ENCODE data around the gene TCF23. TPM values are rescaled to one million over a fixed set of nuclear protein-coding genes. Genes with fewer than 3 reads are reported as not detected.
"Not testable (repeated sequence)": the region's sequence is repeated elsewhere in the genome, so short reads cannot be mapped to it uniquely, and the experiment has no call there.

Gene TCF23
- polyA plus RNA-seq, 1 donor: 0.10 TPM

DNA sequence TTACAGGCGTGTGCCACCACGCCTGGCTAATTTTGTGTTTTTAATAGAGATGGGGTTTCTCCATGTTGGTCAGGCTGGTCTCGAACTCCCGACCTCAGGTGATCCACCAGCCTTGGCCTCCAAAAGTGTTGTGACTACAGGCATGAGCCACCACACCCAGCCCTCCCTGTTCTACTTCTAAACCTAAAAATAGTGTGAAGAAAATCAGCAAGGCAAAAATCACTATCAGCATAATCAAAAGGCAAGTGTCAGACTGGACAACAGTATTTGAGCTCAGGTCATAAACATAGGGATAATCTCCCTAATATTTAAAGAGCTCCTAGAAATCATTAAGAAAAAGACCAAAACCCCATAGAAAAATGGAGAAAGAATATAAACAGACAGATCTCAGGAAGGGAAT lies 27.0 kb downstream of the TCF23 start:
- not testable (repeated sequence) for DNase-seq; H3K9me3 ChIP-seq (ENCODE audit: control insufficient read depth, low read depth, low read length); H3K36me3 ChIP-seq (ENCODE audit: control insufficient read depth, insufficient read depth, low read length); H3K27me3 ChIP-seq (ENCODE audit: control insufficient read depth, insufficient read depth, low read length); H3K27ac ChIP-seq (ENCODE audit: low read length); H3K4me3 ChIP-seq (ENCODE audit: low read length); H3K4me1 ChIP-seq (ENCODE audit: control insufficient read depth, insufficient read depth, low read length)
- no CpG with 5 or more reads among the region's 4 CpGs for WGBS (ENCODE audit: insufficient coverage, low lambda C conversion rate)

DNA sequence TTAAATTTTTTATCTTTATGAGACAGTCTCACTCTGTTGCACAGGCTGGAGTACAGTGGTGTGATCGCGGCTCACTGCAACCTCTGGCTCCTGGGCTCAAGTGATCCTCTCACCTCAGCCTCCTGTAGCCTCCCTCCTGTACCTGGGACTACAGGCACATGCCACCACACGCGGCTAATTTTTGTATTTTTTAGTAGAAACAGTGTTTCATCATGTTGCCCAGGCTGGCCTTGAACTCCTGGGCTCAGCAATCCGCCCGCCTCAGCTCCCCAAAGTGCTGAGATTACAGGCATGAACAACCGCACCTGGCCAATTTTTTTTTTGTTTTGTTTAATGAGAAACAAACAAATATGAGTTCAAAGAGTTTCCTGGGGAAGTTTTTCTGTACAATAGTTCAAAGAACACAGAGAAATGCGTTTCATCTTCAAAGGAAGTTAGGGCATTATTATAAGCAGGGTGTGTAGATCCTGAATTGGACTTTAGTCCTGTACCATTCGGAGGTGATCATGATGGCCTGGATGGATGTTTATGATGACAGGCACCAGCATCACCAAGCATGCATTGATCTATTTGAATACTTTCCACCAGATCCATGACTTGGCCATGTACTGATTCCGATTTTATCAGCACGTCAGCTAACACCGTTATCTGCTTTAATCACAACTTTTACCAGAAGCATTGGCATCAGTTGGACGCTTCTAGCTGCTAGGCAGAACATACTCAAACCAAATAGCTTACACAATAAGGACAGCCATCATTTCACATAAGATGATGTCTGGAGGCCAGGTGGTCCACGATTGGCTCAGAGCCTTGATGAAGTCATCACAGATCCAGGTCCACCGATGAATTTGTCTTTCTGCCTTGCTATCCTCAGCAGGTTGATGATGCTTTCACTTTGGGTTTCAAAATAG lies 28.9 kb downstream of the TCF23 start:
- WGBS (ENCODE audit: insufficient coverage, low lambda C conversion rate): no CpG with 5 or more reads among the region's 15 CpGs

DNA sequence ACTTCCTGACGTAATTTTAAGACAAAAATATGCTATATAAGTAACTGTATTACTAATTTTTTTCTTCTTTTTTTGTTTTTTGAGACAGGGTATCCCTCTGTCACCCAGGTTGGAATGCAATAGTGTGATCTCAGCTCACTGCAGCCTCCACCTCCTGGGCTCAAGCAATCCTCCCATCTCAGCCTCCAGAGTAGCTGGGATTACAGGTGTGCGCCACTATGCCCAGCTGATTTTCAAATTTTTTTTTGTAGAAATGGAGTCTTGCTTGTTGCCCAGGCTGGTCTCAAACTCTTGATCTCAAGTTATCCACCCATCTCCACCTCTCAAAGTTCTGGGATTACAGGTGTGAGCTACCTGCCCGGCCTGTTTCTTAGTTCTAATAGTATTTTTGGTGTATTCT lies 29.7 kb downstream of the TCF23 start:
- no peaks in the 10 kb centered on the region for H3K36me3 ChIP-seq (ENCODE audit: control insufficient read depth, insufficient read depth, low read length)
- H3K27me3 ChIP-seq (ENCODE audit: control insufficient read depth, insufficient read depth, low read length): peaks cover 5% of the 10 kb centered on the region
- no peaks in the 10 kb centered on the region for H3K9me3 ChIP-seq (ENCODE audit: control insufficient read depth, low read depth, low read length)
- 100% methylated on average over 1 of the region's 3 CpGs for WGBS (ENCODE audit: insufficient coverage, low lambda C conversion rate)
- H3K4me1 ChIP-seq (ENCODE audit: control insufficient read depth, insufficient read depth, low read length): no peaks in the 10 kb centered on the region
- no peak for DNase-seq
- H3K27ac ChIP-seq (ENCODE audit: low read length): no peak overlapping the region
- H3K4me3 ChIP-seq (ENCODE audit: low read length): no peak overlapping the region

More for the DNA sequence above, 28.9 kb downstream of the TCF23 start:
- H3K27me3 ChIP-seq (ENCODE audit: control insufficient read depth, insufficient read depth, low read length): peaks cover 5% of the 10 kb centered on the region
- no peaks in the 10 kb centered on the region for H3K36me3 ChIP-seq (ENCODE audit: control insufficient read depth, insufficient read depth, low read length)
- no peak overlapping the region for H3K27ac ChIP-seq (ENCODE audit: low read length)
- H3K9me3 ChIP-seq (ENCODE audit: control insufficient read depth, low read depth, low read length): no peaks in the 10 kb centered on the region
- peak in 1 of 2 donors; percentile 22 for DNase-seq
- H3K4me1 ChIP-seq (ENCODE audit: control insufficient read depth, insufficient read depth, low read length): no peaks in the 10 kb centered on the region
- H3K4me3 ChIP-seq (ENCODE audit: low read length): no peak overlapping the region

DNA sequence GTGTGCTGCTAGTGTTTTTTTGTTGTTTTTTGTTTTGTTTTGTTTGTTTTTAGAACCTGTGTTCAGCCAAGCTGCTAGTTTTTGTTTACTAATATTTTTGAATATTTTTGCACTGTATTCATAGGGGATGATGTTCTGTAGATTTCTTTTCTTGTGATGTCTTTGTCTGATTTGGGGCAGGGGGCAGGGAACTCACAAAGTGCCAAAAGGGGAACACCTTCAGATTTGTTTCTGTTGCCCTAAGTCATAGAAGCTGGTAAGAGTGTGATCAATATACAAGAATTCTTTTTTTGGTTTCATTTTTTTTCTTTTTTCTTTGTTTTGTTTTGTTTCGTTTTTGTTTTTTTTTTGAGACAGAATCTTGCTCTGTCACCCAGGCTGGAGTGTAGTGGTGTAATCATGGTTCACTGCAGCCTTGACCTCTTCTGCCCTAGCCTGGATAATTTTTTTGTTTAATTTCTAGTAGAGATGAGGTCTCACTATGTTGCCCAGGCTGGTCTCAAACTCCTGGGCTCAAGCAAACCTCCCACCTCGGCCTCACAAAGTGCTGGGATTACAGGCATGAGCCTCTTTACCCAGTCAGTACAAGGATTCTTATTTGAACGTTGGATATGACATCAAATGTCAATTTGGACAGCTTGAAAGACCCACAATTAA lies 30.7 kb downstream of the TCF23 start:
- H3K27me3 ChIP-seq (ENCODE audit: control insufficient read depth, insufficient read depth, low read length): peaks cover 5% of the 10 kb centered on the region
- H3K36me3 ChIP-seq (ENCODE audit: control insufficient read depth, insufficient read depth, low read length): no peaks in the 10 kb centered on the region
- DNase-seq: no peak
- H3K4me1 ChIP-seq (ENCODE audit: control insufficient read depth, insufficient read depth, low read length): no peaks in the 10 kb centered on the region
- no peak overlapping the region for H3K27ac ChIP-seq (ENCODE audit: low read length)
- no peak overlapping the region for H3K4me3 ChIP-seq (ENCODE audit: low read length)
- no peaks in the 10 kb centered on the region for H3K9me3 ChIP-seq (ENCODE audit: control insufficient read depth, low read depth, low read length)
- WGBS (ENCODE audit: insufficient coverage, low lambda C conversion rate): no CpG with 5 or more reads among the region's 3 CpGs

DNA sequence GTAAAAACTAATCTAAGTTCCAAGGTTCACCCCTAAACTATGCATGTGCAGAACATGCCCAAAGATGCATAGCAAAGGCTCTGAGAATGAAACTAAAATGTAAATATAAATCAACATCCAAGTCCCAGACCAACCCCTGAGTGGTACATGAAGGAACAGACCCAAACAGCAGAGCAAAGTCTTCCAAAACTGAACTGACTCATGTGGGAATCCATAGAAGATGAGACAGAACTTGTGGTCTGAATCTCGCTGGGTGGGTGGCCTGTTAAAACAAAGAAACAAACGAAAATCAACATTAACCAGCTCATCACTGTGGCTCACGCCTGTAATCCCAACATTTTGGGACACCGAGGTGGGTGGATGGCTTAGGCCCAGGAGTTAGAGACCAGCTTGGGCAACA lies 33.5 kb downstream of the TCF23 start:
- H3K27ac ChIP-seq (ENCODE audit: low read length): no peak overlapping the region
- H3K36me3 ChIP-seq (ENCODE audit: control insufficient read depth, insufficient read depth, low read length): no peaks in the 10 kb centered on the region
- H3K4me1 ChIP-seq (ENCODE audit: control insufficient read depth, insufficient read depth, low read length): no peaks in the 10 kb centered on the region
- no CpG with 5 or more reads among the region's 4 CpGs for WGBS (ENCODE audit: insufficient coverage, low lambda C conversion rate)
- no peak for DNase-seq
- no peaks in the 10 kb centered on the region for H3K9me3 ChIP-seq (ENCODE audit: control insufficient read depth, low read depth, low read length)
- H3K4me3 ChIP-seq (ENCODE audit: low read length): no peak overlapping the region
- peaks cover 2% of the 10 kb centered on the region for H3K27me3 ChIP-seq (ENCODE audit: control insufficient read depth, insufficient read depth, low read length)

DNA sequence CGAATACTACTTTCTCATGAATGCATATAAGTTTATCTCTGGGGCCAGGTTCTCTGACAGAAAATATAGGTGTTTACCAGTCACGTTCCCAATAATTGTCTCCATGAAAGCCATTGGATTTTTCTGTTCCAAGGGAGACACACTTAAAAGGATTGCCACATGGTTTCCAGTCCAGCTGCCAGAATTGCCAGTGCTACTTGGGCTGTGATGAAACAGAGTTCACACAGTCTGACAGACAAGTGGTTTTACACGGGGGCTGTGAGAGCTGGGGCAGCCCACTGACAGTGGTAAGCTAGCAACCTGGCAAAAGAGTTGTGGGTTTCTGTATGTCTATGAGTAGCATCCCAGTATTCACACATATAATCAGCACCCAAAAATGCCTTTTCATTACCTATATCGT lies 35.3 kb downstream of the TCF23 start:
- no peak overlapping the region for H3K27ac ChIP-seq (ENCODE audit: low read length)
- no peak overlapping the region for H3K4me3 ChIP-seq (ENCODE audit: low read length)
- no peaks in the 10 kb centered on the region for H3K36me3 ChIP-seq (ENCODE audit: control insufficient read depth, insufficient read depth, low read length)
- no peak for DNase-seq
- WGBS (ENCODE audit: insufficient coverage, low lambda C conversion rate): no CpG with 5 or more reads among the region's 4 CpGs
- H3K27me3 ChIP-seq (ENCODE audit: control insufficient read depth, insufficient read depth, low read length): peaks cover 2% of the 10 kb centered on the region
- H3K4me1 ChIP-seq (ENCODE audit: control insufficient read depth, insufficient read depth, low read length): no peaks in the 10 kb centered on the region
- H3K9me3 ChIP-seq (ENCODE audit: control insufficient read depth, low read depth, low read length): no peaks in the 10 kb centered on the region

DNA sequence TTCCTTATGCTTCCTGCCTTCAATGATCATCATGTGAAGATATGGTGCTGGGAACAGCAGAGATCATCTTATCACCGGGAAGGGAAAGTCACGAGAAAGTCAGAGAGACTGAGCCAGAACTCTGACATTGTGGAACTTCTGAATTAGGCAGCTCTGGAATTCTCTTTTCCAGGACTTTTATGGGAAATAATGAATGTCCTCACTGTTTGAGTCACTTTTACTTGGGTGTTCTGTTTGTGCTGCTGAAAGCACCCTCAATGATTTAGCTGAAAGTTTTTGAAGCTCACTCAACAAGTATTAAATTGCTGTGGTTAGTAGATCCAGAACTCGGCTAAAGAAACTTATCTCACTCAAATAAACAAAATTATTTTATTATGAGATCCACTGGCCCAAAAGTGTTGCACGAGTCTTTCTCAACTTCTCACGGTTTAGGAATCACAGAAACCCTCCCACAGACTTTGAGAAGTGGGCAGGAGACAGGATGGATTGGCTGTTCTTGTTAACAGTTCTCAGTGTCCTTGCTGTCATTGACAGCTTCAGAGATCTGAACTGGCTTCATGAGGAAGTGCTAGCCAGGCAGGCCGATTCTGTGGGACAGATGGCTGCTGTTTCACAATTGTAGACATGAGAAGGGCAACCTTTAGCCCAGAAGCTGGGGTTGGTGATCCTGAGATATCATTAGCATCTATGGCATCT lies 36.7 kb downstream of the TCF23 start:
- no peak overlapping the region for H3K27ac ChIP-seq (ENCODE audit: low read length)
- H3K36me3 ChIP-seq (ENCODE audit: control insufficient read depth, insufficient read depth, low read length): no peaks in the 10 kb centered on the region
- no peaks in the 10 kb centered on the region for H3K9me3 ChIP-seq (ENCODE audit: control insufficient read depth, low read depth, low read length)
- H3K4me3 ChIP-seq (ENCODE audit: low read length): no peak overlapping the region
- H3K27me3 ChIP-seq (ENCODE audit: control insufficient read depth, insufficient read depth, low read length): no peaks in the 10 kb centered on the region
- no peak for DNase-seq
- no CpG with 5 or more reads among the region's 6 CpGs for WGBS (ENCODE audit: insufficient coverage, low lambda C conversion rate)
- H3K4me1 ChIP-seq (ENCODE audit: control insufficient read depth, insufficient read depth, low read length): no peaks in the 10 kb centered on the region

DNA sequence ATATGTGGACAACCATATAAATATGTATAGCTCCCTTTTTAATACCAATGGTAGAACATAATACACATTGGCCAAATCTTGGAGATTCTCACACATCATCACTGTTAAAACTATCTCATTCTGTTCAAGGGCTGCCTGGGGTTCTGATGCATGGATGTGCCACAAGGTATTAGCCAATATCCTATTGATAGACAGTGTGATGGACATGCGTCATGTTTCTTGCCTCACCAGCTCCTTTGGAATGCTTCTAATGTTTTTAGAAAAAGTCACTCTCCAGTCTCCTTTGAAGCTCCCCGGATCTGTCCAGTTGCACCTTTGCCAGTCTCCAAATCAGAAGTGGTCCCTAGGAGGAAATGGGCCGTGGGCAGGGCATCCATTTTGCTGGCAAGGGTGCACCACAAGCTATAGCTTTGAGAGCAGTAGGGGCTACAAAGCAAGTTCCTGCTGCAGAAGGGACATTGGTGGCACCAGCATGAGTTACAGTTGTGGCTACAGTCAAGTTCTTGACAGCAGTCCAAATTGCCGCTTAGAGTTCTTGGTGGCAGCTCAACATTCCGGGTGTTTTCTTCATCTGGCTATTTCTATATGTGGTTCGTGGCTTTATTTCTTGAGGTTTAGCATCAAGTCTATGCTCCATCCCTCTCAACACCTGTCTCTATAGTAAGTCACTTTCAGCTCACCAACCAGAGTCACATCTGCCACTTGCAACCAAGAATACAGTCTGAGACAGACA lies 38.0 kb downstream of the TCF23 start:
- no peaks in the 10 kb centered on the region for H3K36me3 ChIP-seq (ENCODE audit: control insufficient read depth, insufficient read depth, low read length)
- no peaks in the 10 kb centered on the region for H3K27me3 ChIP-seq (ENCODE audit: control insufficient read depth, insufficient read depth, low read length)
- no peaks in the 10 kb centered on the region for H3K4me1 ChIP-seq (ENCODE audit: control insufficient read depth, insufficient read depth, low read length)
- no peak for DNase-seq
- WGBS (ENCODE audit: insufficient coverage, low lambda C conversion rate): 90% methylated on average over 2 of the region's 6 CpGs
- no peak overlapping the region for H3K27ac ChIP-seq (ENCODE audit: low read length)
- H3K4me3 ChIP-seq (ENCODE audit: low read length): no peak overlapping the region
- no peaks in the 10 kb centered on the region for H3K9me3 ChIP-seq (ENCODE audit: control insufficient read depth, low read depth, low read length)

DNA sequence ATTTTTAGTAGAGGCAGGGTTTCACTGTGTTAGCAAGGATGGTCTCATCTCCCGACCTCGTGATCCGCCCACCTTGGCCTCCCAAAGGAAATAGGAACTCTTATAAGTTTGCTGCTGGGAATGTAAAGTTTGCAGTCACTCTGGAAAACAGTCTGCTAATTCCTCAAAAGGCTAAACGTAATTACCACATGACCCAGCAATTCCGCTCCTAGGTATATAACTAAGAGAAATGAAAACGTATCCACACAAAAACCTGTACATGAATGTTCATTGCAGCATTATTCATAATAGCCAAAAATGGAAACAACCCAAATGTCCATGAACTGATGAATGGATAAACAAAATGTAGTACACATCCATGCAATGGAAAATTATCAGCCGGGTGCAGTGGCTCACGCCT lies 41.2 kb downstream of the TCF23 start:
- no peak for DNase-seq
- no peak overlapping the region for H3K27ac ChIP-seq (ENCODE audit: low read length)
- H3K27me3 ChIP-seq (ENCODE audit: control insufficient read depth, insufficient read depth, low read length): no peaks in the 10 kb centered on the region
- no peaks in the 10 kb centered on the region for H3K36me3 ChIP-seq (ENCODE audit: control insufficient read depth, insufficient read depth, low read length)
- no peak overlapping the region for H3K4me3 ChIP-seq (ENCODE audit: low read length)
- 93% methylated on average over 3 of the region's 8 CpGs for WGBS (ENCODE audit: insufficient coverage, low lambda C conversion rate)
- H3K4me1 ChIP-seq (ENCODE audit: control insufficient read depth, insufficient read depth, low read length): no peaks in the 10 kb centered on the region
- H3K9me3 ChIP-seq (ENCODE audit: control insufficient read depth, low read depth, low read length): no peaks in the 10 kb centered on the region
